HFF-Myc (cell line): ENCODE measurements around the gene RNF103.

ENCODE experiments used
- DNase-seq: peaks from one replicate; pipeline ENCODE4 v3.0.0-alpha.2; 2011; ENCODE audit warnings: low read depth; ENCODE audit errors: extremely low read depth
- H3K4me3 ChIP-seq: replicated peaks from 2 replicates; pipeline ENCODE4 v1.5.1; 2011; ENCODE audit warnings: low read depth, mild to moderate bottlenecking, control low read depth, low read length
- TF ChIP-seq, protein P1 (sequence below): IDR thresholded peaks from 2 replicates; pipeline ENCODE4 v1.5.1; 2012; ENCODE audit warnings: mild to moderate bottlenecking, low read depth, low read length, control low read depth; ENCODE audit errors: missing control alignments

Gene RNF103

GRCh38 chr2:86557836-86558235, 65.8 kb downstream of the RNF103 start:
- TF ChIP-seq, protein P1, sequence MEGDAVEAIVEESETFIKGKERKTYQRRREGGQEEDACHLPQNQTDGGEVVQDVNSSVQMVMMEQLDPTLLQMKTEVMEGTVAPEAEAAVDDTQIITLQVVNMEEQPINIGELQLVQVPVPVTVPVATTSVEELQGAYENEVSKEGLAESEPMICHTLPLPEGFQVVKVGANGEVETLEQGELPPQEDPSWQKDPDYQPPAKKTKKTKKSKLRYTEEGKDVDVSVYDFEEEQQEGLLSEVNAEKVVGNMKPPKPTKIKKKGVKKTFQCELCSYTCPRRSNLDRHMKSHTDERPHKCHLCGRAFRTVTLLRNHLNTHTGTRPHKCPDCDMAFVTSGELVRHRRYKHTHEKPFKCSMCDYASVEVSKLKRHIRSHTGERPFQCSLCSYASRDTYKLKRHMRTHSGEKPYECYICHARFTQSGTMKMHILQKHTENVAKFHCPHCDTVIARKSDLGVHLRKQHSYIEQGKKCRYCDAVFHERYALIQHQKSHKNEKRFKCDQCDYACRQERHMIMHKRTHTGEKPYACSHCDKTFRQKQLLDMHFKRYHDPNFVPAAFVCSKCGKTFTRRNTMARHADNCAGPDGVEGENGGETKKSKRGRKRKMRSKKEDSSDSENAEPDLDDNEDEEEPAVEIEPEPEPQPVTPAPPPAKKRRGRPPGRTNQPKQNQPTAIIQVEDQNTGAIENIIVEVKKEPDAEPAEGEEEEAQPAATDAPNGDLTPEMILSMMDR: no peak
- no peak for DNase-seq
- H3K4me3 ChIP-seq: no peak overlapping the region

DNA sequence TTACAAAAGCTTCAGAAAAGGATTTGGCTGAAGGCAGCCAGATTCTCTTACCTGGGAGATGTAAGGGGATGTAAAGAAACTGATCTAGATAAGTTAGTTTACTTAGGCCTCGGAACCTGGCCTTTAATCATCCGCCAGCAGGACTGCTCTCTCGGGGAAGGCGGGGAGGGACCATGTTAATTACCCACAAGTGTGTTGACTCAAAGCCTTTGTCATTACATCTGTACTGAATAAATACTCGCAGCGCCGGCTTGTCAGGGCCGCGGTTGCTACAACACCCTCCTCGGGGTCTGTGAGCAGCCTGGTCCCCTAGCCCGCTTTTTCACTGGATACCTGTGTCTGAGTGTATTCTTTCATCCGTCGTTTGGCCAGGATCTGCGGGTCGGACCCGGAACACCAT, 67.2 kb downstream of the RNF103 start:
- no peak overlapping the region for H3K4me3 ChIP-seq
- TF ChIP-seq, protein P1: no peak
- no peak for DNase-seq
